ENCODE data around the gene DST. TPM values are rescaled to one million over a fixed set of nuclear protein-coding genes. Genes with fewer than 3 reads are reported as not detected.

The DST gene
- polyA plus RNA-seq, 1 experiment: 80.6 TPM

- DNase-seq (ENCODE audit: low read depth): no peak
- no peak for TF ChIP-seq CTCF (IDR thresholded peaks at IDR 0.05; ENCODE audit: insufficient read depth, low read depth, low read length)
- ChIA-PET POLR2A (no interaction called here), CTCF (interaction anchor here (1.2 kb wide), 1 partner anchor 32 kb away, joined by 4 read pairs; no protein-coding TSS in a partner anchor)
- no peak overlapping the region for H3K4me3 ChIP-seq (ENCODE audit: low read depth, low read length)
- H3K36me3 ChIP-seq (ENCODE audit: control insufficient read depth, insufficient read depth, low read length): no peaks in the 10 kb centered on the region
- no peaks in the 10 kb centered on the region for H3K27me3 ChIP-seq (ENCODE audit: control insufficient read depth, insufficient read depth, low read length)
Observed at GRCh38 chr6:56658326-56658725, 15.6 kb upstream of the DST start.

GRCh38 chr6:56657354-56657753 lies 14.7 kb upstream of the DST start:
- no peak for TF ChIP-seq CTCF (IDR thresholded peaks at IDR 0.05; ENCODE audit: insufficient read depth, low read depth, low read length)
- Histone ChIP-seq H3K27me3 (ENCODE audit: control insufficient read depth, insufficient read depth, low read length) (no peaks in the 10 kb centered on the region), H3K4me3 (ENCODE audit: low read depth, low read length) (no peak overlapping the region), H3K36me3 (ENCODE audit: control insufficient read depth, insufficient read depth, low read length) (no peaks in the 10 kb centered on the region)
- no peak for DNase-seq (ENCODE audit: low read depth)
- ChIA-PET POLR2A (no interaction called here), CTCF (interaction anchor here (0.6 kb wide), 2 partner anchors 16 to 380 kb away, joined by 3 read pairs; no protein-coding TSS in a partner anchor)

GRCh38 chr6:56656466-56656865 lies 13.8 kb upstream of the DST start:
- Histone ChIP-seq H3K27me3 (ENCODE audit: control insufficient read depth, insufficient read depth, low read length) (no peaks in the 10 kb centered on the region), H3K4me3 (ENCODE audit: low read depth, low read length) (no peak overlapping the region), H3K36me3 (ENCODE audit: control insufficient read depth, insufficient read depth, low read length) (no peaks in the 10 kb centered on the region)
- ChIA-PET CTCF (no interaction called here), POLR2A (interaction anchor here (0.5 kb wide), 1 partner anchor 34 kb away, joined by 3 read pairs; no protein-coding TSS in a partner anchor)
- DNase-seq (ENCODE audit: low read depth): no peak
- no peak for TF ChIP-seq CTCF (IDR thresholded peaks at IDR 0.05; ENCODE audit: insufficient read depth, low read depth, low read length)

- no peak for TF ChIP-seq CTCF (IDR thresholded peaks at IDR 0.05; ENCODE audit: insufficient read depth, low read depth, low read length)
- POLR2A ChIA-PET: interaction anchor here (0.5 kb wide), 1 partner anchor 35 kb away, joined by 3 read pairs; no protein-coding TSS in a partner anchor
- Histone ChIP-seq H3K4me3 (ENCODE audit: low read depth, low read length) (no peak overlapping the region), H3K36me3 (ENCODE audit: control insufficient read depth, insufficient read depth, low read length) (no peaks in the 10 kb centered on the region), H3K27me3 (ENCODE audit: control insufficient read depth, insufficient read depth, low read length) (no peaks in the 10 kb centered on the region)
- CTCF ChIA-PET: interaction anchor here (1.4 to 1.5 kb wide), 2 partner anchors 12 to 18 kb away, joined by 3 to 5 read pairs; no protein-coding TSS in a partner anchor
- DNase-seq (ENCODE audit: low read depth): no peak
Observed at GRCh38 chr6:56655996-56656395, 13.3 kb upstream of the DST start.

- no peak for DNase-seq (ENCODE audit: low read depth)
- Histone ChIP-seq H3K27me3 (ENCODE audit: control insufficient read depth, insufficient read depth, low read length) (no peaks in the 10 kb centered on the region), H3K4me3 (ENCODE audit: low read depth, low read length) (no peak overlapping the region), H3K36me3 (ENCODE audit: control insufficient read depth, insufficient read depth, low read length) (no peaks in the 10 kb centered on the region)
- ChIA-PET POLR2A (interaction anchor here (0.6 kb wide), 1 partner anchor 22 kb away, joined by 4 read pairs; no protein-coding TSS in a partner anchor), CTCF (interaction anchor here (1.4 to 1.5 kb wide), 2 partner anchors 11 to 18 kb away, joined by 3 to 5 read pairs; no protein-coding TSS in a partner anchor)
- no peak for TF ChIP-seq CTCF (IDR thresholded peaks at IDR 0.05; ENCODE audit: insufficient read depth, low read depth, low read length)
Observed at GRCh38 chr6:56655249-56655648, 12.6 kb upstream of the DST start.
